HUES48 (cell line): ENCODE measurements around the gene GAGE12F.
"Not testable (repeated sequence)": the region's sequence is repeated elsewhere in the genome, so short reads cannot be mapped to it uniquely, and the experiment has no call there.

Source experiments
- H3K27ac ChIP-seq: one replicate; pipeline ENCODE4 v1.7.0; 2013; ENCODE audit warnings: low read depth, low read length, inconsistent platforms
- H3K27me3 ChIP-seq: 2 replicates; pipeline ENCODE4 v1.6.1; 2013; ENCODE audit warnings: mild to moderate bottlenecking, low read length; ENCODE audit not compliant: control insufficient read depth, insufficient read depth
- H3K36me3 ChIP-seq: 2 replicates; pipeline ENCODE4 v1.6.1; 2013; ENCODE audit warnings: low read length; ENCODE audit not compliant: control insufficient read depth, insufficient read depth
- H3K4me1 ChIP-seq: 2 replicates; pipeline ENCODE4 v1.6.1; 2013; ENCODE audit warnings: mild to moderate bottlenecking, low read length; ENCODE audit not compliant: control insufficient read depth, insufficient read depth
- H3K4me3 ChIP-seq: 2 replicates; pipeline ENCODE4 v1.5.1; 2013; ENCODE audit warnings: mild to moderate bottlenecking, low read depth, low read length
- H3K9ac ChIP-seq: 2 replicates; pipeline ENCODE4 v1.6.1; 2013; ENCODE audit warnings: mild to moderate bottlenecking, low read depth, low read length, moderate library complexity
- H3K9me3 ChIP-seq: 2 replicates; pipeline ENCODE4 v1.6.1; 2013; ENCODE audit warnings: low read length; ENCODE audit not compliant: control insufficient read depth, insufficient read depth

GAGE12F gene

DNA sequence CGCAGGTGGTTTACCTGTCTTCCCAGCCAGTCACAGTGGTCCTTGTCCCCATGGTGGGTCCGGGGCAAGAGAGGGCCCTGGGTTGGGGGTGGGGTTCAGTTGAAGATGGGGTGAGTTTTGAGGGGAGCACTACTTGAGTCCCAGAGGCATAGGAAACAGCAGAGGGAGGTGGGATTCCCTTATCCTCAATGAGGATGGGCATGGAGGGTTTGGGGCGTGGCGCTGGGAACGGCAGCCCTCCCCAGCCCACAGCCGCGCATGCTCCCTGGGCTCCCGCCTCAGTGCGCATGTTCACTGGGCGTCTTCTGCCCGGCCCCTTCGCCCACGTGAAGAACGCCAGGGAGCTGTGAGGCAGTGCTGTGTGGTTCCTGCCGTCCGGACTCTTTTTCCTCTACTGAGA is 38.1 kb downstream of the GAGE12F start, which contains the start of gene GAGE1:
Gene GAGE1 (plus strand): TSS at position 301 of the 400 bp plus-strand sequence. CDS start 1,155 bp downstream, outside the sequence.
- not testable (repeated sequence) for H3K27ac ChIP-seq, H3K4me1 ChIP-seq, H3K4me3 ChIP-seq, H3K27me3 ChIP-seq, H3K36me3 ChIP-seq, H3K9me3 ChIP-seq, H3K9ac ChIP-seq

DNA sequence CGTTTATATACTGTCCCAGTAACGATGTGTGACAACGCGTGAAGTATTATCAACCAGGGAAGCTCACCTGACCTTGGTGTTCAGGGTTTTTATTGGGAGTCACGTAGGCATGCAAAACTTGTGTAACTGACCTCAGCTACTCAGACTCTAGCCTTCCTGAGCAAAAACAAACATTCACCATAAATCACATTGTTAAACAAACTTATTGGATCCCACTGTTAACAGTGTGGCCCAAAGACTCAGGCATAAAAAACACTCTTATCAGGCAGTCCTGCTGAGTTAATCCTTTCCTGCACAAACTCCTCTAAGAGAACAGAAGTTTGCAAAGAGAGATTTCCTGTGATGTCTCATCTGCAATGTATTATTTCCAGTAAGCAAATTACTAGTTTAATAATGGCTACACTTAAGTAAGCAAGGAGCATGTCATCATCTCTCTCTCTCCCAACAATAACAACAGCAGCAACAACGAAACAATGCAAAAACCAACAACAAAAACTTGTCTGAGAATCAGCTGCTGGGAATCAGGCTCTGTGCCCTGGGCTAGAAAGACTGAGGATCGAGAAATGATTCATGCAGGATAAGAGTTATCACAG is 50.2 kb downstream of the GAGE12F start:
- H3K4me3 ChIP-seq: no peak overlapping the region
- peaks cover 42% of the 10 kb centered on the region for H3K9me3 ChIP-seq
- no peaks in the 10 kb centered on the region for H3K4me1 ChIP-seq
- no peak overlapping the region for H3K9ac ChIP-seq
- H3K27me3 ChIP-seq: no peaks in the 10 kb centered on the region
- no peaks in the 10 kb centered on the region for H3K36me3 ChIP-seq
- H3K27ac ChIP-seq: no peak overlapping the region
